ENCODE measurements around the gene ANKRD35. TPM values are rescaled to one million over a fixed set of nuclear protein-coding genes. Genes with fewer than 3 reads are reported as not detected.

Gene ANKRD35
- polyA plus RNA-seq, 1 donor (not counting 4 experiments of a cell fraction or from before 2014, with no cell fraction given): 0.46 TPM

DNA sequence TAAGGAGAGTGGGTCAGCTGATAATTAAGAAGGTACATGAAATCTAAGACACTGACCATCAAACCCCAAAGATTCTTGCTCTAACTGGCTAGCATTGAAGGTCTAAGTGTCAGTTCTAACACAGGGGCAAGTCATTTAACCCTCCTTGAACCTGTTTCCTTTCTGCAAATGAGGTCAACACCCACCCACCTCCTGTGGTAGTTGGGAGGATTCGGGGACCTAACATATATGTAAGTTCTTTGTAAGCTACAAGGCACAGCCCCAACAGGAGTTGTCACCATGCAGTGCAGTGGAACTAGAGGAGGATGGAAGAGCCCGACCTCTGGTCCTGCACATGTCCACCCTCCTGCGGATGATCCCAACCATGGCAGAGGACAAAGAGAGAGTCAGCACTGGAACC is 37.8 kb downstream of the ANKRD35 start:
- Histone ChIP-seq H4K20me1 (ENCODE audit: control insufficient read depth, extremely low read depth, insufficient read depth, low read length) (no peaks in the 10 kb centered on the region), H3K4me1 (ENCODE audit: control insufficient read depth, extremely low read depth, insufficient read depth, low read length) (peaks cover 11% of the 10 kb centered on the region), H3K4me3 (ENCODE audit: control insufficient read depth in 2 of 3, extremely low read depth in 1 of 3, insufficient read depth in 2 of 3, low read depth in 1 of 3, low read length in 3 of 3) (no peak overlapping the region), H3K9me3 (ENCODE audit: control insufficient read depth, low read depth, low read length) (no peaks in the 10 kb centered on the region), H3K4me2 (ENCODE audit: control insufficient read depth, extremely low read depth, insufficient read depth, low read depth, low read length) (no peak overlapping the region), H3K9ac (ENCODE audit: control insufficient read depth, extremely low read depth, insufficient read depth, low read length) (no peak overlapping the region), H3K27ac (ENCODE audit: control insufficient read depth, insufficient read depth, low read length) (no peak overlapping the region), H3K27me3 (ENCODE audit: control insufficient read depth, extremely low read depth, insufficient read depth, low read length) (no peaks in the 10 kb centered on the region), H2AFZ (ENCODE audit: control insufficient read depth, low read length) (no peak overlapping the region), H3K36me3 (ENCODE audit: control insufficient read depth in 2 of 2, extremely low read depth in 1 of 2, insufficient read depth in 2 of 2, low read length in 2 of 2) (peaks cover 17 to 20% of the 10 kb centered on the region in 2 experiments), H3K79me2 (ENCODE audit: control insufficient read depth, insufficient read depth, low read length) (no peaks in the 10 kb centered on the region), H3K9me1 (ENCODE audit: control insufficient read depth, extremely low read depth, insufficient read depth, low read length) (no peaks in the 10 kb centered on the region)
- dilution Hi-C loops (cut with MboI; ENCODE audit: extremely low pct_ligation_motif_present, low sequenced_read_pairs): no loop called here
- TF ChIP-seq, protein P1, sequence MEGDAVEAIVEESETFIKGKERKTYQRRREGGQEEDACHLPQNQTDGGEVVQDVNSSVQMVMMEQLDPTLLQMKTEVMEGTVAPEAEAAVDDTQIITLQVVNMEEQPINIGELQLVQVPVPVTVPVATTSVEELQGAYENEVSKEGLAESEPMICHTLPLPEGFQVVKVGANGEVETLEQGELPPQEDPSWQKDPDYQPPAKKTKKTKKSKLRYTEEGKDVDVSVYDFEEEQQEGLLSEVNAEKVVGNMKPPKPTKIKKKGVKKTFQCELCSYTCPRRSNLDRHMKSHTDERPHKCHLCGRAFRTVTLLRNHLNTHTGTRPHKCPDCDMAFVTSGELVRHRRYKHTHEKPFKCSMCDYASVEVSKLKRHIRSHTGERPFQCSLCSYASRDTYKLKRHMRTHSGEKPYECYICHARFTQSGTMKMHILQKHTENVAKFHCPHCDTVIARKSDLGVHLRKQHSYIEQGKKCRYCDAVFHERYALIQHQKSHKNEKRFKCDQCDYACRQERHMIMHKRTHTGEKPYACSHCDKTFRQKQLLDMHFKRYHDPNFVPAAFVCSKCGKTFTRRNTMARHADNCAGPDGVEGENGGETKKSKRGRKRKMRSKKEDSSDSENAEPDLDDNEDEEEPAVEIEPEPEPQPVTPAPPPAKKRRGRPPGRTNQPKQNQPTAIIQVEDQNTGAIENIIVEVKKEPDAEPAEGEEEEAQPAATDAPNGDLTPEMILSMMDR (optimal IDR thresholded peaks at IDR 0.05 in 1 of 3, IDR thresholded peaks at IDR 0.05 in 1 of 3, conservative IDR thresholded peaks at IDR 0.05 in 1 of 3; ENCODE audit: extremely low read depth in 1 of 3, insufficient read depth in 2 of 3, low read length in 3 of 3): no peak
- TF ChIP-seq EZH2 (IDR thresholded peaks at IDR 0.05; ENCODE audit: low read length): no peak
- FAIRE-seq (no peak), DNase-seq (ENCODE audit: low read depth, low spot score) (no peak)

DNA sequence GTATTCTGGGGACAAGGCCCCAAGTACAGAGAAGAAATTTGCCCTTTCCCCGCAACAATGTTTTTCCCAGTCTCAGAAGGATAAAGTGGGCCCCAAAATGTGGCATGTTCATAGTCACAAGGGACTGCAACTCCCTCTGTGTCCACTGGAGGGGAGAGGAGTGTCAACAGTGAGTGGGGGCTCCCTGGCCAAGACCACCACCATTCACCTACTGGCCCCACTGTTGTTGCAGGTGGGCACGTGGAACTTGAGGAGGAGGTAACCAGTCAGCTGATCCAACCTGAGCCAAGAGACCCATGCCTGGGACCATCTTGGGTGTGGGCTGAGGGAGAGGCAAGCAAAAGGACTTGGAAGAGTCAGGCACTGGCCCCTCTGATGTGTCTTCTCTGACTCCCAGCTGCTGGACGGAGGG is 39.5 kb downstream of the ANKRD35 start:
- H2AFZ ChIP-seq (ENCODE audit: control insufficient read depth, low read length): peak overlapping the region; percentile 89
- no peak for DNase-seq (ENCODE audit: low read depth, low spot score)
- FAIRE-seq: no peak

More for the DNA sequence above, 39.5 kb downstream of the ANKRD35 start:
- peak overlapping the region; percentile 67 for H3K9ac ChIP-seq (ENCODE audit: control insufficient read depth, extremely low read depth, insufficient read depth, low read length)
- no peaks in the 10 kb centered on the region for H4K20me1 ChIP-seq (ENCODE audit: control insufficient read depth, extremely low read depth, insufficient read depth, low read length)
- H3K79me2 ChIP-seq (ENCODE audit: control insufficient read depth, insufficient read depth, low read length): no peaks in the 10 kb centered on the region
- no peak overlapping the region for H3K27ac ChIP-seq (ENCODE audit: control insufficient read depth, insufficient read depth, low read length)
- peaks cover 11% of the 10 kb centered on the region for H3K4me1 ChIP-seq (ENCODE audit: control insufficient read depth, extremely low read depth, insufficient read depth, low read length)
- H3K4me3 ChIP-seq (ENCODE audit: control insufficient read depth in 2 of 3, extremely low read depth in 1 of 3, insufficient read depth in 2 of 3, low read depth in 1 of 3, low read length in 3 of 3): peak overlapping the region in 2 of 3 experiments; percentile 47 to 80
- no peaks in the 10 kb centered on the region for H3K9me3 ChIP-seq (ENCODE audit: control insufficient read depth, low read depth, low read length)
- dilution Hi-C loops (cut with MboI; ENCODE audit: extremely low pct_ligation_motif_present, low sequenced_read_pairs): no loop called here
- H3K36me3 ChIP-seq (ENCODE audit: control insufficient read depth in 2 of 2, extremely low read depth in 1 of 2, insufficient read depth in 2 of 2, low read length in 2 of 2): peaks cover 21 to 24% of the 10 kb centered on the region in 2 experiments
- H3K27me3 ChIP-seq (ENCODE audit: control insufficient read depth, extremely low read depth, insufficient read depth, low read length): no peaks in the 10 kb centered on the region
- H3K4me2 ChIP-seq (ENCODE audit: control insufficient read depth, extremely low read depth, insufficient read depth, low read depth, low read length): peak overlapping the region; percentile 93
- H3K9me1 ChIP-seq (ENCODE audit: control insufficient read depth, extremely low read depth, insufficient read depth, low read length): no peaks in the 10 kb centered on the region
- TF ChIP-seq EZH2 (IDR thresholded peaks at IDR 0.05; ENCODE audit: low read length): no peak
- TF ChIP-seq, protein P1 (optimal IDR thresholded peaks at IDR 0.05 in 1 of 3, IDR thresholded peaks at IDR 0.05 in 1 of 3, conservative IDR thresholded peaks at IDR 0.05 in 1 of 3; ENCODE audit: extremely low read depth in 1 of 3, insufficient read depth in 2 of 3, low read length in 3 of 3): peak; percentile 74 to 80 (median 79)

Data from keratinocyte (primary cell).